Keratinocyte (primary cell): Measurements from ENCODE around the gene MOK. TPM values are rescaled to one million over a fixed set of nuclear protein-coding genes. Genes with fewer than 3 reads are reported as not detected.
A peak's percentile ranks its signal among the peaks of the same experiment; 100 is the strongest.

Source experiments
- DNase-seq: peaks from one replicate; pipeline ENCODE4 v3.0.0-alpha.2; 2011; ENCODE audit warnings: low read depth, missing footprints, low spot score
- FAIRE-seq: peaks from 2 replicates; lab custom pipeline; 2011; peaks lifted over from hg19 to GRCh38; lab: Jason Lieb, UNC
- H2AFZ ChIP-seq: 2 replicates; pipeline ENCODE4 v1.6.0; 2012; ENCODE audit warnings: low read length, control low read depth, inconsistent platforms; ENCODE audit not compliant: control insufficient read depth
- H3K27ac ChIP-seq: 2 replicates; pipeline ENCODE4 v1.5.1; 2011; ENCODE audit warnings: low read length; ENCODE audit not compliant: control insufficient read depth, insufficient read depth
- H3K27me3 ChIP-seq: 3 replicates; pipeline ENCODE4 v1.6.0; 2011; ENCODE audit warnings: low read length; ENCODE audit not compliant: control insufficient read depth, insufficient read depth; ENCODE audit errors: extremely low read depth
- H3K36me3 ChIP-seq, 2 experiments: 2 replicates in 1 of 2; 3 replicates in 1 of 2; pipeline ENCODE4 v1.5.1; 2011; ENCODE audit warnings: low read length in 2 of 2, mild to moderate bottlenecking in 1 of 2; ENCODE audit not compliant: control insufficient read depth in 2 of 2, insufficient read depth in 2 of 2; ENCODE audit errors: extremely low read depth in 1 of 2
- H3K4me1 ChIP-seq: 3 replicates; pipeline ENCODE4 v1.5.1; 2011; ENCODE audit warnings: low read length; ENCODE audit not compliant: control insufficient read depth, insufficient read depth; ENCODE audit errors: extremely low read depth
- H3K4me2 ChIP-seq: 3 replicates; pipeline ENCODE4 v1.6.0; 2011; ENCODE audit warnings: low read depth, low read length; ENCODE audit not compliant: control insufficient read depth, insufficient read depth; ENCODE audit errors: extremely low read depth
- H3K4me3 ChIP-seq, 3 experiments: fragments of 200-600 bp in 1 of 3; sonication (generic) in 1 of 3; 2 replicates in 2 of 3; 3 replicates in 1 of 3; pipeline ENCODE4 v1.5.1; 2011 to 2016; ENCODE audit warnings: low read length in 3 of 3, mild to moderate bottlenecking in 3 of 3, control low read depth in 2 of 3, inconsistent platforms in 1 of 3, low read depth in 1 of 3, mixed read lengths in 1 of 3, mixed run types in 1 of 3, moderate library complexity in 1 of 3; ENCODE audit not compliant: control insufficient read depth in 2 of 3, insufficient read depth in 2 of 3; ENCODE audit errors: extremely low read depth in 1 of 3
- H3K79me2 ChIP-seq: 2 replicates; pipeline ENCODE4 v1.6.0; 2012; ENCODE audit warnings: low read length; ENCODE audit not compliant: control insufficient read depth, insufficient read depth
- H3K9ac ChIP-seq: 3 replicates; pipeline ENCODE4 v1.6.0; 2011; ENCODE audit warnings: low read length; ENCODE audit not compliant: control insufficient read depth, insufficient read depth; ENCODE audit errors: extremely low read depth
- H3K9me1 ChIP-seq: 3 replicates; pipeline ENCODE4 v1.6.0; 2011; ENCODE audit warnings: low read length; ENCODE audit not compliant: control insufficient read depth, insufficient read depth; ENCODE audit errors: extremely low read depth
- H3K9me3 ChIP-seq: 2 replicates; pipeline ENCODE4 v1.5.1; 2012; ENCODE audit warnings: low read depth, low read length; ENCODE audit not compliant: control insufficient read depth
- H4K20me1 ChIP-seq: 3 replicates; pipeline ENCODE4 v1.6.0; 2011; ENCODE audit warnings: low read length; ENCODE audit not compliant: control insufficient read depth, insufficient read depth; ENCODE audit errors: extremely low read depth
- EZH2 ChIP-seq: IDR thresholded peaks from one replicate; pipeline ENCODE4 v1.6.1; 2012; ENCODE audit warnings: inconsistent platforms, mild to moderate bottlenecking, low read length, moderate library complexity
- dilution Hi-C: fragments of 300-500 bp; cut with MboI; formaldehyde crosslinking; loops from one replicate; pipeline ENCODE4 v1.7.0; 2020; ENCODE audit warnings: low sequenced_read_pairs; ENCODE audit not compliant: extremely low pct_ligation_motif_present
- polyA plus RNA-seq, 5 experiments: library from polyadenylated mRNA; depleted of rRNA in 3 of 5; stranded (reverse) in 3 of 5; stranded (forward) in 1 of 5; unstranded in 1 of 5; fragments of >200 nt; gene quantifications; 1 replicate in 1 of 5; 2 replicates in 3 of 5; 3 replicates in 1 of 5; pipeline versions ENCODE4 v1.2.1 to v1.2.3, GENCODE V29; 2011 to 2012; ENCODE audit warnings: missing spikeins in 2 of 5, low read depth in 1 of 5, low replicate concordance in 1 of 5
- TF ChIP-seq, protein P1 (sequence below), 3 experiments: IDR thresholded peaks in 1 of 3; conservative IDR thresholded peaks in 1 of 3; optimal IDR thresholded peaks in 1 of 3; 2 replicates in 2 of 3; 3 replicates in 1 of 3; pipeline versions ENCODE3 to v1.5.1; 2011; ENCODE audit warnings: low read length in 3 of 3, mild to moderate bottlenecking in 3 of 3, moderate library complexity in 2 of 3, control low read depth in 1 of 3, inconsistent platforms in 1 of 3; ENCODE audit not compliant: insufficient read depth in 2 of 3; ENCODE audit errors: extremely low read depth in 1 of 3

Gene MOK
- polyA plus RNA-seq, 1 donor (not counting 4 experiments of a cell fraction or from before 2014, with no cell fraction given) = 38.1 TPM

- H3K4me2 ChIP-seq = no peak overlapping the region
- no peaks in the 10 kb centered on the region for H3K27me3 ChIP-seq
- H3K9ac ChIP-seq = no peak overlapping the region
- H3K4me1 ChIP-seq = no peaks in the 10 kb centered on the region
- H3K79me2 ChIP-seq = peaks cover 9% of the 10 kb centered on the region
- no peaks in the 10 kb centered on the region for H3K9me1 ChIP-seq
- no peak for DNase-seq
- dilution Hi-C loops = no loop called here
- FAIRE-seq = peak; percentile 46
- TF ChIP-seq, protein P1, sequence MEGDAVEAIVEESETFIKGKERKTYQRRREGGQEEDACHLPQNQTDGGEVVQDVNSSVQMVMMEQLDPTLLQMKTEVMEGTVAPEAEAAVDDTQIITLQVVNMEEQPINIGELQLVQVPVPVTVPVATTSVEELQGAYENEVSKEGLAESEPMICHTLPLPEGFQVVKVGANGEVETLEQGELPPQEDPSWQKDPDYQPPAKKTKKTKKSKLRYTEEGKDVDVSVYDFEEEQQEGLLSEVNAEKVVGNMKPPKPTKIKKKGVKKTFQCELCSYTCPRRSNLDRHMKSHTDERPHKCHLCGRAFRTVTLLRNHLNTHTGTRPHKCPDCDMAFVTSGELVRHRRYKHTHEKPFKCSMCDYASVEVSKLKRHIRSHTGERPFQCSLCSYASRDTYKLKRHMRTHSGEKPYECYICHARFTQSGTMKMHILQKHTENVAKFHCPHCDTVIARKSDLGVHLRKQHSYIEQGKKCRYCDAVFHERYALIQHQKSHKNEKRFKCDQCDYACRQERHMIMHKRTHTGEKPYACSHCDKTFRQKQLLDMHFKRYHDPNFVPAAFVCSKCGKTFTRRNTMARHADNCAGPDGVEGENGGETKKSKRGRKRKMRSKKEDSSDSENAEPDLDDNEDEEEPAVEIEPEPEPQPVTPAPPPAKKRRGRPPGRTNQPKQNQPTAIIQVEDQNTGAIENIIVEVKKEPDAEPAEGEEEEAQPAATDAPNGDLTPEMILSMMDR (optimal IDR thresholded peaks at IDR 0.05 in 1 of 3, IDR thresholded peaks at IDR 0.05 in 1 of 3, conservative IDR thresholded peaks at IDR 0.05 in 1 of 3; ENCODE audit: extremely low read depth in 1 of 3, insufficient read depth in 2 of 3, low read length in 3 of 3) = no peak
- TF ChIP-seq EZH2 = no peak
- H2AFZ ChIP-seq = no peak overlapping the region
- no peak overlapping the region for H3K27ac ChIP-seq
- peaks cover 13 to 16% of the 10 kb centered on the region in 2 experiments for H3K36me3 ChIP-seq
- no peaks in the 10 kb centered on the region for H3K9me3 ChIP-seq
- H3K4me3 ChIP-seq = no peak overlapping the region
- H4K20me1 ChIP-seq = no peaks in the 10 kb centered on the region
Observed at GRCh38 chr14:102213984-102214658, 90.8 kb downstream of the MOK start.

DNA sequence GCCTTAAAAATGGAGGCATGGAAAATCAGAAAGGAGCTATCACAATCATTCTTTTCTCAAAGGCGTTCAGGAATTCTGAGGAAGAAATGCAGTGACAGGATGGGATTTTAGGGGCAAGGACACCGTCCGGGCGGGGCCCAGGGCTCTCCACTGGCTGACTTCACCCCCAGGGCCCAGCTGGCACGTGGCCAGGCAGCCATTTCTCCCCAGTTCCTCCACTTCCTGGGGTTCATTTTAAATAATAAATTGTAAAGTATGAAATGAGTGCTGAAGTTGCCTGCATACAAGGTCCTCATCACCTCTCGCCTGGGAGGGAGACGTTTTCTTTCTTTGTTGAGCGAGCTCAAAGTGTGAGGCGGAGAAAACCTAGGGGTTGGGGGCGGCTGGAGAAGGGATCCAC is 91.5 kb downstream of the MOK start:
- TF ChIP-seq EZH2 = no peak
- TF ChIP-seq, protein P1 (optimal IDR thresholded peaks at IDR 0.05 in 1 of 3, IDR thresholded peaks at IDR 0.05 in 1 of 3, conservative IDR thresholded peaks at IDR 0.05 in 1 of 3; ENCODE audit: extremely low read depth in 1 of 3, insufficient read depth in 2 of 3, low read length in 3 of 3) = no peak
- H3K79me2 ChIP-seq = peaks cover 9% of the 10 kb centered on the region
- no peak overlapping the region for H3K4me2 ChIP-seq
- no peak for FAIRE-seq
- no peak for DNase-seq
- no peak overlapping the region for H3K27ac ChIP-seq
- no peak overlapping the region for H2AFZ ChIP-seq
- no peaks in the 10 kb centered on the region for H3K9me1 ChIP-seq
- no peaks in the 10 kb centered on the region for H3K27me3 ChIP-seq
- H3K4me3 ChIP-seq = no peak overlapping the region
- no peaks in the 10 kb centered on the region for H4K20me1 ChIP-seq
- no peak overlapping the region for H3K9ac ChIP-seq
- H3K9me3 ChIP-seq = no peaks in the 10 kb centered on the region
- H3K36me3 ChIP-seq = peaks cover 14 to 17% of the 10 kb centered on the region in 2 experiments
- no peaks in the 10 kb centered on the region for H3K4me1 ChIP-seq
- dilution Hi-C loops = no loop called here
